Stimulated activated CD4-positive, alpha-beta T cell treated with anti-CD3 and anti-CD28 coated beads, Interleukin-12 subunit alpha, Interleukin-12 subunit beta, amount 100 ng/mL, for 4 hours (primary cell): ENCODE results near the gene PLXNC1.
A peak's percentile ranks its signal among the peaks of the same experiment; 100 is the strongest.

Source experiments
- DNase-seq: peaks from one replicate; pipeline ENCODE4 v3.0.0-alpha.2; 2020

The PLXNC1 gene

GRCh38 chr12:94245631-94246383, 97.4 kb downstream of the PLXNC1 start:
- DNase-seq: no peak

- DNase-seq: no peak
Measured at GRCh38 chr12:94247246-94247645, 98.9 kb downstream of the PLXNC1 start.

GRCh38 chr12:94248582-94248981, 100.2 kb downstream of the PLXNC1 start:
- DNase-seq: no peak

GRCh38 chr12:94250130-94250529, 101.8 kb downstream of the PLXNC1 start:
- DNase-seq: no peak

GRCh38 chr12:94254270-94254669, 105.9 kb downstream of the PLXNC1 start:
- no peak for DNase-seq

- DNase-seq: no peak
Measured at GRCh38 chr12:94255006-94255405, 106.6 kb downstream of the PLXNC1 start.

GRCh38 chr12:94255428-94255827, 107.1 kb downstream of the PLXNC1 start:
- no peak for DNase-seq

GRCh38 chr12:94258593-94258992, 110.2 kb downstream of the PLXNC1 start:
- no peak for DNase-seq

GRCh38 chr12:94260017-94260416, 111.6 kb downstream of the PLXNC1 start:
- DNase-seq: no peak

GRCh38 chr12:94260717-94261116, 112.3 kb downstream of the PLXNC1 start:
- no peak for DNase-seq

GRCh38 chr12:94261119-94261518, 112.7 kb downstream of the PLXNC1 start:
- DNase-seq: no peak

GRCh38 chr12:94261786-94262185, 113.4 kb downstream of the PLXNC1 start:
- DNase-seq: no peak

- DNase-seq: peak; percentile 61
Measured at GRCh38 chr12:94262228-94263010, 114.0 kb downstream of the PLXNC1 start.

GRCh38 chr12:94263011-94263811, 114.8 kb downstream of the PLXNC1 start:
- peak; percentile 62 for DNase-seq

GRCh38 chr12:94263905-94264561, 115.7 kb downstream of the PLXNC1 start:
- no peak for DNase-seq

GRCh38 chr12:94264736-94265485, 116.5 kb downstream of the PLXNC1 start:
- no peak for DNase-seq

GRCh38 chr12:94265539-94265938, 117.2 kb downstream of the PLXNC1 start:
- no peak for DNase-seq

GRCh38 chr12:94265966-94266745, 117.8 kb downstream of the PLXNC1 start:
- DNase-seq: no peak

GRCh38 chr12:94266796-94267536, 118.6 kb downstream of the PLXNC1 start:
- no peak for DNase-seq

GRCh38 chr12:94267537-94267872, 119.1 kb downstream of the PLXNC1 start:
- no peak for DNase-seq
